OCI-LY3 (cell line): ENCODE results near the gene TAT.
"Not testable (repeated sequence)": the region's sequence is repeated elsewhere in the genome, so short reads cannot be mapped to it uniquely, and the experiment has no call there.

Experiments used
- CTCF ChIP-seq: fragments of 200-600, 300-600 bp; sonication (generic); IDR thresholded peaks from 2 replicates; pipeline ENCODE4 v1.5.1; 2014; ENCODE audit warnings: antibody characterized with exemption, low read length, low read depth
- EZH2phosphoT487 ChIP-seq: fragments of 200-600 bp; shearing (Covaris generic); IDR thresholded peaks from 2 replicates; pipeline ENCODE4 v1.6.1; 2018; ENCODE audit warnings: antibody characterized with exemption, mixed run types, low read depth

- TF ChIP-seq CTCF, EZH2phosphoT487: not testable (repeated sequence)
These were observed 5.6 kb upstream of the TAT start for GRCh38 chr16:71582553-71582848.
